Ascending aorta (tissue), 2 donors: ENCODE data around the gene PCDHB4. TPM values are rescaled to one million over a fixed set of nuclear protein-coding genes. Genes with fewer than 3 reads are reported as not detected.
"Not testable (repeated sequence)": the region's sequence is repeated elsewhere in the genome, so short reads cannot be mapped to it uniquely, and the experiment has no call there.

Experiments
- DNase-seq, 2 donors: peaks; one replicate each; pipeline ENCODE4 v3.0.0-alpha.2; 2019; ENCODE audit warnings: low spot score in 2 of 2
- H3K27ac ChIP-seq, 2 donors: fragments of 200-600 bp; sonication (generic); one replicate each; pipeline ENCODE4 v1.5.1; 2016 to 2017; ENCODE audit warnings: mild to moderate bottlenecking in 1 of 2
- H3K27me3 ChIP-seq: fragments of 200-600 bp; sonication (generic); one replicate; pipeline ENCODE4 v1.5.1; 2017
- H3K36me3 ChIP-seq, 2 donors: fragments of 200-600 bp; sonication (generic); one replicate each; pipeline ENCODE4 v1.5.1; 2016
- H3K4me1 ChIP-seq, 2 donors: fragments of 200-600 bp; sonication (generic); one replicate each; pipeline ENCODE4 v1.5.1; 2016 to 2017; ENCODE audit warnings: mild to moderate bottlenecking in 1 of 2
- H3K4me3 ChIP-seq, 2 donors: fragments of 200-600 bp; sonication (generic); one replicate each; pipeline ENCODE4 v1.5.1; 2016 to 2017; ENCODE audit warnings: mild to moderate bottlenecking in 1 of 2
- H3K9me3 ChIP-seq, 2 donors: fragments of 200-600 bp; sonication (generic); one replicate each; pipeline ENCODE4 v1.5.1; 2016
- CTCF ChIP-seq, 3 experiments: fragments of 200-600 bp in 2 of 3; fragments of 450-650 bp in 1 of 3; sonication (generic) in 2 of 3; IDR thresholded peaks; one replicate each; pipeline ENCODE4 v1.5.1; 2016 to 2019; ENCODE audit warnings: antibody characterized with exemption in 3 of 3, mild to moderate bottlenecking in 1 of 3, moderate library complexity in 1 of 3
- intact Hi-C: fragments of 100-400 bp; cut with DNase I; formaldehyde crosslinking; loops from one replicate; pipeline ENCODE4 v1.15.1; 2023
- total RNA-seq: library from RNA; depleted of rRNA; stranded (reverse); fragments of >200 nt; gene quantifications from one replicate; pipeline ENCODE4 v1.1.0, GENCODE V29; 2016

The PCDHB4 gene
- total RNA-seq, 1 donor from 2014 or later: 5.1 TPM

GRCh38 chr5:141149812-141150211 lies 28.2 kb downstream of the PCDHB4 start, which contains the start of gene PCDHB6:
Gene PCDHB6, plus strand, starts transcription at chr5:141150057. Its CDS starts 201 bp downstream, at chr5:141150258.
- no peaks in the 10 kb centered on the region for H3K27me3 ChIP-seq
- peaks cover 41 to 82% of the 10 kb centered on the region in 2 donors for H3K9me3 ChIP-seq
- DNase-seq: no peak
- no peaks in the 10 kb centered on the region for H3K36me3 ChIP-seq
- no peak for TF ChIP-seq CTCF (IDR thresholded peaks at IDR 0.05)
- intact Hi-C loops: no loop called here
- no peak within 1 kb of the TSS for H3K27ac ChIP-seq
- no peaks in the 10 kb centered on the region for H3K4me1 ChIP-seq
- H3K4me3 ChIP-seq: peak within 1 kb of the TSS; percentile 18 to 28

- intact Hi-C loops: no loop called here
- Histone ChIP-seq H3K4me1 (no peaks in the 10 kb centered on the region), H3K9me3 (peaks cover 45 to 84% of the 10 kb centered on the region in 2 donors), H3K27ac (no peak overlapping the region), H3K4me3 (peak overlapping the region; percentile 18 to 28), H3K27me3 (no peaks in the 10 kb centered on the region), H3K36me3 (no peaks in the 10 kb centered on the region)
- no peak for DNase-seq
- TF ChIP-seq CTCF (IDR thresholded peaks at IDR 0.05): no peak
These were observed 28.8 kb downstream of the PCDHB4 start for GRCh38 chr5:141150224-141150992.

- H3K9me3 ChIP-seq: peaks cover 50 to 84% of the 10 kb centered on the region in 2 donors
- intact Hi-C loops: no loop called here
- TF ChIP-seq CTCF (IDR thresholded peaks at IDR 0.05): no peak
- no peaks in the 10 kb centered on the region for H3K4me1 ChIP-seq
- H3K27ac ChIP-seq: no peak overlapping the region
- no peak for DNase-seq
- no peaks in the 10 kb centered on the region for H3K36me3 ChIP-seq
- no peaks in the 10 kb centered on the region for H3K27me3 ChIP-seq
- H3K4me3 ChIP-seq: no peak overlapping the region
These were observed 29.3 kb downstream of the PCDHB4 start for GRCh38 chr5:141150993-141151325.

- intact Hi-C loops: not testable (repeated sequence)
- H3K9me3 ChIP-seq: peaks cover 55 to 88% of the 10 kb centered on the region in 2 donors
These were observed 30.0 kb downstream of the PCDHB4 start for GRCh38 chr5:141151632-141152031.

GRCh38 chr5:141152096-141152495 lies 30.5 kb downstream of the PCDHB4 start:
- H3K4me3 ChIP-seq, H3K27ac ChIP-seq, intact Hi-C loops, H3K36me3 ChIP-seq, H3K27me3 ChIP-seq, H3K4me1 ChIP-seq, DNase-seq: not testable (repeated sequence)
- H3K9me3 ChIP-seq: peaks cover 59 to 92% of the 10 kb centered on the region in 2 donors

More at GRCh38 chr5:141151632-141152031, 30.0 kb downstream of the PCDHB4 start:
- not testable (repeated sequence) for H3K4me3 ChIP-seq, H3K27ac ChIP-seq, H3K27me3 ChIP-seq, H3K4me1 ChIP-seq, DNase-seq, H3K36me3 ChIP-seq

DNA sequence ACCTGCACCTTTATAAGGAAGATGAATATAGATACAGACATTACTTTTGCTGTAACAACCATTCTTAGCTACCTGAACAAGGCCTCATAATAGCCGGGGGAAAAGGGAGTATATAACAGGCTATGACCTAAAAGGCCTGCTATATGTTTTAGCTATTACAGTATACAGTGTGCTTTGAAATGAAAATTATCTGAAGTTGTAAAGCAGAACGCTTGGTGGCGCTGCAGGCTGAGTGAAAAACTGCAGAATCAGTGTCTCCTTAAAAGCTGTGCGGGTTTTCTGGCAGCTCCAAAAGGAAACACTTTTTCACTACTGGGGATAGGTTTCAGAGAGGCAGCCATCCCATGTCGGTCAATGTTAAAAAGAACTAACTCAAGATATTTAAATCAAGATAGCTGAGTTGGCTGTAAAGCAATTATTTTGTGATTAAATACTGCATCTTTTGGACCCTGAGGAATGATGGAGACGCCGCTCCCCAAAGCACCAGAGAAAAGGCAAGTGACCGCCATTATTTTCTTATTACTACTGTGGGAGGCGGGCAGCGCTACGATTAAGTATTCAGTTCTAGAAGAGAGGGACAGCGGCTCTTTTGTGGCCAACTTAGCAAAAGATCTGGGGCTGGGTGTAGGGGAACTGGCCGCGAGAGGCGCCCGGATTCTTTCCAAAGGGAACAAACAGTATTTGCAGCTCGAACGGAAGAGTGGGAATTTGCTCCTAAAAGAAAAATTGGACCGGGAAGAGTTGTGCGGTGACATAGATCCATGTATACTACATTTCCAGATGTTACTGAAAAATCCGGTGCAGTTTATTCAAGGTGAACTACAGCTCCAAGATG lies 34.1 kb downstream of the PCDHB4 start:
- intact Hi-C loops: no loop called here
- H3K4me1 ChIP-seq: no peaks in the 10 kb centered on the region
- no peak overlapping the region for H3K4me3 ChIP-seq
- H3K27ac ChIP-seq: no peak overlapping the region
- TF ChIP-seq CTCF (IDR thresholded peaks at IDR 0.05): no peak
- no peak for DNase-seq
- no peaks in the 10 kb centered on the region for H3K36me3 ChIP-seq
- peaks cover 46 to 92% of the 10 kb centered on the region in 2 donors for H3K9me3 ChIP-seq
- H3K27me3 ChIP-seq: no peaks in the 10 kb centered on the region

- peaks cover 39 to 84% of the 10 kb centered on the region in 2 donors for H3K9me3 ChIP-seq
- H3K27me3 ChIP-seq, DNase-seq, H3K4me1 ChIP-seq, H3K4me3 ChIP-seq, H3K27ac ChIP-seq, intact Hi-C loops, H3K36me3 ChIP-seq: not testable (repeated sequence)
These were observed 35.7 kb downstream of the PCDHB4 start for GRCh38 chr5:141157356-141157755.

GRCh38 chr5:141157901-141158300 lies 36.3 kb downstream of the PCDHB4 start:
- H3K4me1 ChIP-seq, DNase-seq, H3K36me3 ChIP-seq, H3K4me3 ChIP-seq, intact Hi-C loops, H3K27me3 ChIP-seq, H3K27ac ChIP-seq: not testable (repeated sequence)
- peaks cover 36 to 86% of the 10 kb centered on the region in 2 donors for H3K9me3 ChIP-seq
